GM18517 (cell line): ENCODE data around the gene RFNG.

ENCODE experiments used
- ATAC-seq: cut with Tn5 transposase; IDR thresholded peaks from one replicate; pipeline ENCODE4 v1.9.1; 2021; ENCODE audit warnings: mild to moderate bottlenecking, moderate library complexity; ENCODE audit not compliant: unreplicated experiment

Gene RFNG

GRCh38 chr17:82016061-82016874 is 35.3 kb downstream of the RFNG start:
- ATAC-seq: no peak

- no peak for ATAC-seq
These were observed 36.2 kb downstream of the RFNG start for GRCh38 chr17:82015311-82015971.

- no peak for ATAC-seq
These were observed 36.7 kb downstream of the RFNG start for GRCh38 chr17:82014971-82015310.

- no peak for ATAC-seq
These were observed 37.2 kb downstream of the RFNG start for GRCh38 chr17:82014432-82014831.

- ATAC-seq: no peak
These were observed 37.8 kb downstream of the RFNG start for GRCh38 chr17:82013772-82014321.

- ATAC-seq: no peak
These were observed 38.3 kb downstream of the RFNG start for GRCh38 chr17:82013341-82013740.

GRCh38 chr17:82012640-82013295 is 38.8 kb downstream of the RFNG start:
- no peak for ATAC-seq

- no peak for ATAC-seq
These were observed 39.4 kb downstream of the RFNG start for GRCh38 chr17:82012261-82012639.

- ATAC-seq: no peak
These were observed 39.9 kb downstream of the RFNG start for GRCh38 chr17:82011617-82012187.

- no peak for ATAC-seq
These were observed 40.8 kb downstream of the RFNG start for GRCh38 chr17:82010575-82011525.

- ATAC-seq: no peak
These were observed 42.2 kb downstream of the RFNG start for GRCh38 chr17:82009413-82009812.

- no peak for ATAC-seq
These were observed 42.6 kb downstream of the RFNG start for GRCh38 chr17:82008941-82009405.

- no peak for ATAC-seq
These were observed 43.2 kb downstream of the RFNG start for GRCh38 chr17:82008258-82008940.

GRCh38 chr17:82007495-82008257 is 43.9 kb downstream of the RFNG start:
- ATAC-seq: no peak

- ATAC-seq: no peak
These were observed 44.5 kb downstream of the RFNG start for GRCh38 chr17:82007228-82007494.

- ATAC-seq: no peak
These were observed 45.0 kb downstream of the RFNG start for GRCh38 chr17:82006468-82007227.

GRCh38 chr17:82005701-82006348 is 45.8 kb downstream of the RFNG start:
- no peak for ATAC-seq
